Mesangial cell (primary cell): ENCODE results near the gene ISM2. TPM values are rescaled to one million over a fixed set of nuclear protein-coding genes. Genes with fewer than 3 reads are reported as not detected.

ENCODE experiments used
- total RNA-seq: library from RNA; depleted of rRNA; stranded (reverse); fragments of >200 nt; gene quantifications from 2 replicates; pipeline ENCODE4 v1.2.3, GENCODE V29; 2015

ISM2 gene
- total RNA-seq: under 0.01 and 2.5 TPM in 2 replicates

DNA sequence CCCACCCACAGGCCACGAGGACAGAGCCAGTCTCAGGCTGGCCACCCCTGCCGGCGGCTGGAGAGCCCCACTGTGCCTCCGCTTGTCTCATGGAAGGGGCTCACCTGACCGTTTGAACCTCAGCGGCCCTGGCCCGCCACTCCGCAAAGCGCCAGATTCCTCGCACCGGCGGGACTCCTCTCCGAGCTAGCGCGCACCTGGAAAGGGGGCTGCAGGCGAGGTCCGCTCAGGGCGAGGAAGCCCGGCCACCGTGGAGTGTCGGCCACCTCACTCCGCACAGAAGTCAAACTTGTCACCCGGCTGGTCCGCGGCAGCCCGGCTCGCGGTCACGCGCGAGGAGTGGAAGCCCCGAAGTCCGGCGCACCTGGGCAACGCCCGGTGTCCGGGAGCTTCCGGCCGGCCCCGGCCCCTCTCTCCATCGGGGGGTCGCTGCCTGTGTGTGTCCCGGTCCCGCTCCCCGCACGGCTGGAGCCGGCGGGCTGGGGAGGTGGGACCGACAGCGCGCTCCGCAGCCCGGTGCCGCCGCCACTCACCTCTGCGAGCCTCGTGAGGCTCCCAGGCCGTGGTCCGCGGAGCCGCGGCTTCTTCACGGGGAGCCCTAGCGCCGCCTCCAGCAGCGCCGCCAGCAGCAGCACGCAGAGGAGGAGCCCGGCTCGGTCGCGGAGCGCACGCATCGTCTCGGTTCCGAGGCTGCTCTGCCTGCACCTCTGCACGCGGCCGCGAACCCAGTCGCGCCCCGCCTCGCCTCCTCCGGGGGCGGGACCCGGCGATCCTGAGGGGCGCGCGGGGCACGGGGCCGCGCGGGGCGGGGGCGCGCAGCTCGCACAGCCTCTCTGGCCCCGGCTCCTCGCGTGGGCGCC, at the start of gene ISM2:
Gene ISM2, minus strand, starts transcription at position 697 of the 860 bp plus-strand sequence. Its CDS starts 23 bp downstream, at position 674.

GRCh38 chr14:77457522-77458248, 40.9 kb downstream of the ISM2 start, which contains the start of the genes AHSA1 and VIPAS39:
AHSA1 (plus strand) TSS chr14:77458093; CDS start chr14:77458190, 97 bp downstream.
VIPAS39 (minus strand) TSS chr14:77457601; CDS start chr14:77454102, 3,499 bp downstream.

Other genes with a start within 250 kb of the ISM2 start
- not detected in 2 replicates for gene NGB, start 227.6 kb downstream of the ISM2 start, total RNA-seq
- 13.7 and 15.3 TPM in 2 replicates for gene POMT2, start 177.9 kb downstream of the ISM2 start, total RNA-seq
- 28.2 and 46.3 TPM in 2 replicates for gene GSTZ1, start 177.8 kb downstream of the ISM2 start, total RNA-seq
- gene TMED8, start 121.7 kb downstream of the ISM2 start, total RNA-seq: 7.1 and 8.8 TPM in 2 replicates
- 0.51 and 2.0 TPM in 2 replicates for gene SAMD15, start 121.4 kb downstream of the ISM2 start, total RNA-seq
- 0.25 TPM in 1 of 2 replicates, not detected in the other for gene NOXRED1, start 75.3 kb downstream of the ISM2 start, total RNA-seq
- 16.2 and 17.1 TPM in 2 replicates for gene VIPAS39, start 41.2 kb downstream of the ISM2 start, total RNA-seq
- 63.1 and 149 TPM in 2 replicates for gene AHSA1, start 40.7 kb downstream of the ISM2 start, total RNA-seq
- 25.4 and 54.8 TPM in 2 replicates for gene SPTLC2, start 117.8 kb upstream of the ISM2 start, total RNA-seq
- 8.8 and 9.6 TPM in 2 replicates for gene ALKBH1, start 209.2 kb upstream of the ISM2 start, total RNA-seq
- gene SLIRP, start 209.3 kb upstream of the ISM2 start, total RNA-seq: 94.4 and 230 TPM in 2 replicates